ENCODE results near the gene STX11. TPM values are rescaled to one million over a fixed set of nuclear protein-coding genes. Genes with fewer than 3 reads are reported as not detected.

Gene STX11
- polyA plus RNA-seq, 2 of the 4 experiments (the other 2 are of a cell fraction) = 0.36 to 0.78 TPM

- TF ChIP-seq REST (IDR thresholded peaks at IDR 0.05) (no peak), HEYL (CRISPR knock-in tag; IDR thresholded peaks at IDR 0.05) (no peak), ESRRA (IDR thresholded peaks at IDR 0.05; ENCODE audit: borderline replicate concordance, low read length) (no peak), ELK1 (IDR thresholded peaks at IDR 0.05; ENCODE audit: low read depth, low read length) (no peak), BHLHE40 (IDR thresholded peaks at IDR 0.05; ENCODE audit: low read depth, low read length) (no peak), HOXA7 (CRISPR knock-in tag; IDR thresholded peaks at IDR 0.05) (no peak), RCOR1 (IDR thresholded peaks at IDR 0.05; ENCODE audit: low read depth, low read length) (no peak)
Measured at GRCh38 chr6:144155529-144155928, 5.2 kb downstream of the STX11 start (continued).

- Histone ChIP-seq H3K4me2 (no peak overlapping the region), H3K4me3 (no peak overlapping the region), H3K4me1 (peaks cover 21% of the 10 kb centered on the region), H3K9me3 (no peaks in the 10 kb centered on the region), H3K27ac (no peak overlapping the region)
- ChIA-PET CTCF (interaction anchor here (0.9 kb wide), 1 partner anchor 51 kb away, joined by 3 read pairs; no protein-coding TSS in a partner anchor), POLR2A (no interaction called here)
- no peak for TF ChIP-seq RFX5 (IDR thresholded peaks at IDR 0.05)
- no peak for TF ChIP-seq HOXB13 (CRISPR knock-in tag; IDR thresholded peaks at IDR 0.05; ENCODE audit: low read depth)
- TF ChIP-seq MAZ (IDR thresholded peaks at IDR 0.05; ENCODE audit: borderline replicate concordance, low read depth, low read length) = no peak
- TF ChIP-seq KDM1A (IDR thresholded peaks at IDR 0.05; ENCODE audit: low read depth) = no peak
- no peak for TF ChIP-seq HOXA7 (CRISPR knock-in tag; IDR thresholded peaks at IDR 0.05)
- no peak for TF ChIP-seq CBX8 (IDR thresholded peaks at IDR 0.05)
- no peak for TF ChIP-seq ATOH8 (CRISPR knock-in tag; IDR thresholded peaks at IDR 0.05; ENCODE audit: low read depth)
- no peak for TF ChIP-seq KDM5A (IDR thresholded peaks at IDR 0.05)
- no peak for TF ChIP-seq PHF8 (IDR thresholded peaks at IDR 0.05; ENCODE audit: borderline replicate concordance, low read depth)
- no peak for TF ChIP-seq BHLHE40 (IDR thresholded peaks at IDR 0.05; ENCODE audit: low read depth, low read length)
- TF ChIP-seq GATA3 (IDR thresholded peaks at IDR 0.05; ENCODE audit: borderline replicate concordance) = no peak
- TF ChIP-seq RCOR1 (IDR thresholded peaks at IDR 0.05; ENCODE audit: low read depth, low read length) = no peak
- no peak for TF ChIP-seq RAD21 (conservative IDR thresholded peaks at IDR 0.05 in 1 of 2, IDR thresholded peaks at IDR 0.05 in 1 of 2)
- no peak for TF ChIP-seq HMGXB4 (CRISPR knock-in tag; IDR thresholded peaks at IDR 0.05; ENCODE audit: borderline replicate concordance)
- TF ChIP-seq CHD2 (IDR thresholded peaks at IDR 0.05; ENCODE audit: low read length, partially characterized antibody) = no peak
- TF ChIP-seq MAX (IDR thresholded peaks at IDR 0.05) = no peak
- no peak for TF ChIP-seq SREBF2 (IDR thresholded peaks at IDR 0.05)
- FAIRE-seq = no peak
- DNase-seq (ENCODE audit: low read depth in 1 of 2, low spot score in 1 of 2) = no peak
- 87% methylated on average over 3 of the region's 3 CpGs for WGBS (ENCODE audit: missing lambda C conversion rate)
- ATAC-seq = no peak
Measured at GRCh38 chr6:144156338-144156737, 6.0 kb downstream of the STX11 start.

Data from A549 (cell line).